DMS 273 treated with DMSO at 0.1 percent for 48 hours (cell line): ENCODE data around the gene ISCU.
"Not testable (repeated sequence)": the region's sequence is repeated elsewhere in the genome, so short reads cannot be mapped to it uniquely, and the experiment has no call there.

Experiments
- DNase-seq: peaks from one replicate; lab custom pipeline; 2025; lab: John Stamatoyannopoulos, UW

ISCU gene

GRCh38 chr12:108570743-108571608 is 8.6 kb downstream of the ISCU start:
- no peak for DNase-seq

- no peak for DNase-seq
Observed at GRCh38 chr12:108571609-108572165, 9.3 kb downstream of the ISCU start.

DNA sequence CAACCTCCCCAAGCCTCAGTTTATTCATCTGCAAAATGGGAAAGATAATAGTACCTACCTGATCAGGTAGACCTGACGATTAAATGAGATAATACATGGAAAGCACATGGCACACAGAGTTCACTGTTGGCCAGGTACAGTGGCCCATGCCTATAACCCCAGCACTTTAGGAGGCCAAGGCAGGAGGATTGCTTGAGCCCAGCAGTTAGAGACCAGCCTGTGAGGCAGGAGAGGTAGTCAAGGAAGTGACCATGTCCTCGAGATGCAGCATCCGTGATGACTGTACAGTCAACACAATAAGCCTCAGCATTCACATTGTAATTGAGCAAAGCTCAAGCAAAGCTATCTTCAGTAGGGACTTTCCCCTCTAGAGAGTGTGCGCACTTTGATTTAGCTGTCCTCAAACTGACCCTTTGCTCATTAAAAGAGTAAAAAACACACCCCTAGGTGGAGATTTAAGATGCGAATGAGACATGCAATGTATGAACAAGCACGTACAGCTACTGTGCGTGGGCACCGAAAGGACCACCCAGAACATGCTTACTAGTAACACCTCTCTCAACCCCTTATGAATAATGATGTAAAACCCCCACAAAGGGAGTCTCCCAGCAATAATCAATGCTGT is 9.9 kb downstream of the ISCU start:
- no peak for DNase-seq

DNA sequence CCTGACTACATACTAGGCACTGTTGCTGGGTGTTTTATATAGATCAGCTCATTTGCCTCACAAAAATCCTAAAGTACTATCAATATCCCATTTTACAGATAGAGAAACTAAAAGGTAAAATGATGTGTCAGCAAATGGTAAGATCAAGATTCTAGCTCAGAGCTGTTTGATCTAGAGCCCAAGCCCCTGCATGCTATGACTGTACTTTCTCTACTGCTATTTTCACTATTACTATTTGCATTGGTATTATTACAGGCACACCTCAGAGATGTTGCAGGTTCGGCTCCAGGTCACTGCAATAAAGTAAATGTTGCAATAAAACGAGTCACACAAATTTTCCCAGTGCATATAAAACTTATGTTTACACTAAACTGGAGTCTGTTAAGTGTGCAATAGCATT is 10.9 kb downstream of the ISCU start:
- DNase-seq: no peak

- not testable (repeated sequence) for DNase-seq
Observed at GRCh38 chr12:108574276-108574675, 11.9 kb downstream of the ISCU start.

DNA sequence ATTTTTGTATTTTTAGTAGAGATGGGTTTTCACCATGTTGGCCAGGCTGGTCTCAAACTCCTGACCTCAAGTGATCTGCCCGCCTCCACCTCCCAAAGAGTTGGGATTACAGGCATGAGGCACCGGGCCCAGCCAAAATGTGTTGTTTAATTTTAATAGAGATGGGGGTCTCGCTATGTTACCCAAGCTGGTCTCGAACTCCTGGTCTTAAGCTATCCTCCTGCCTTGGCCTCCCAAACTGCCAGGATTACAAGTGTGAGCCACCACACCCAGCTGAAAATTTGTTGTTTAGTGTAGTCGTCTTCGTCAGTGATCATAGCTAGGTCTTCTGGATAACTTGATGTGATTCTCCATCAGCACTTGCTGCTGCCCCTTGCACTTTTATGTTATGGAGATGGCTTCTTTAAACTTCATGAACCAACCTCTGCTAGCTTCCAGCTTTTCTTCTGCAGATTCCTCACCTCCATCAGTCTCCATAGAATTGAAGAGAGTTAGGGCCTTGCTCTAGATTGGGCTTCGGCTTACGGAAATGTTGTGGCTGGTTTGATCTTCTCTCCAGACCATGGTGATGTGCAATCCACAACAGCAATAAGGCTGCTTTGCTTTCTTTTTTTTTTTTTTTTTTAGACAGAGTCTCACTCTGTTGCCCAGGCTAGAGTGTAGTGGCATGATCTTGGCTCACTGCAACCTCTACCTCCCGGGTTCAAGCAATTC is 13.0 kb downstream of the ISCU start:
- DNase-seq: no peak

DNA sequence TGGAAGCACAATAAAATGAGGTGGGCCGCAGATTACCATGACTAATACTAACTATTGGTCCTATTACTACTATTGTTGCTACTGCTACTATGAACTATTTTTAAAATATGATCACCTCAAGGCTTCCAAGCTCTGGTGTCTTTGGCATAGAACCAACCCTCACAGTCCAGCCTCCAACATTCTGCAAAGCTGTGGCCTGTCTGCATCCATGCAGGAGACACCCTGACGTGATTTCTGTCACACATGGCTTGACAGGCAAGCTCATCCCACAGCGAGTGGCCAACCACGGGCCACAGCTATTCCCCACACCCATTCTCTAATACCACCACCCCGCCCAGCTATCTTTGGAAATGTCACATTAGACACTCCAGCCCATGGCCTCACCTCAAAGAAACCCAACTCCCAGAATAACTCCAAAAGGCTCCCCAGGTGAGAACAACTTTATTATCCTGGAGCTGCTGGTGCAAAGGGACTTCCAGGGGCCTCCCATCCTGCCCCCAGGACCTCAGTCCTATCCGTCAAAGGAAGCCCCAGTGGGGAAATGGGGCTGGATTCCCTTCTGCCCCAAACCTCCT is 14.4 kb downstream of the ISCU start:
- no peak for DNase-seq

- no peak for DNase-seq
Observed at GRCh38 chr12:108577458-108577857, 15.1 kb downstream of the ISCU start.

DNA sequence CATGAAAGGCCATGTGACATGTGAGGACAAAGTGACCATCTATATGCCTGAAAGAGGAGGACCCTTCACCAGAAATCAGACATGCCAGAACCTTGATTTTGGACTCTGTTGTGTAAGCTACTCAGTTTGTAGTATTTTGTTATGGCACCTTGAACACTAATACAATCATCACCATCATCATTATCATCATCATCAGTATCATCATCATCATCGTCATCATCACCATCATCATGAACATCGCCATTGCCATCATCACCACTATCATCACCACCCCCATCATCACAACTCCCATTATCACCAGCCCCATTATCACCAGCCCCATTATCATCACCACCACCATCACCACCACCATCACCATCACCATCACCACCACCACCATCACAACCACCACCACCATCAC is 15.9 kb downstream of the ISCU start:
- no peak for DNase-seq

DNA sequence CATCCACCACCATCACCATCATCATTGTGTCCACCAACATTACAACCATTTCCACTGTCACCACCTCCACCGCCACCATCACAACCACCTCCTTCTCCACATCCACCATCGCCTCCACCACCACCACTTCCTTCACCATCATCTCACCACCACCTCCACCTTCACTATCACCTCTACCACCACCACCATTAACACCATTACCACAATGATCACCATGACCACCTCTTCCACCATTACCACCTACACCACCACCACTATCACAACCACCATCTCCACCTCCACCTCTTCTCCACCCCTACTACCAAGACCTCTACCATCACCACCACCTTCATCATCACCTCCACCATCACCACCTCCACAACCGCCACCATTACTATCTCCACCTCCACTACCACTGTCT is 16.4 kb downstream of the ISCU start:
- no peak for DNase-seq

DNA sequence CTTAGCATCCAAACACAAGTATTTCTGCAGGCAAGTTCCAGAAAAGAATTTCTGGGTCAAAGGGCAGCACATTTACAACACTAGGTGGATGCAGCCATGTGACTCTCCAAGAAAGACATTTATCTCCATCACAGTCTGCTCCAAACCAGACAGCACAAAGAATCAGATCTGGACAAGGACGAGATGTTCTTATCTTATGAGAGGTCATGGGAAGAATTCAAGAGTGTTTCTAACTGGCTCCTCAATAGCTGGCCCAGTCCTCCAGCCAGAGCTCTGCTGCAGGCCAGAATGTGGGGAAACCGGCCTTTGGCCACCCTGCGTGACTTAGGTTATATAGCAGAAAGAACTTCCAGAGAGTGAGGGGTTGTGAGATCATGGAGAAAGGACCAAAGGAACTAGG is 18.1 kb downstream of the ISCU start:
- DNase-seq: no peak

DNA sequence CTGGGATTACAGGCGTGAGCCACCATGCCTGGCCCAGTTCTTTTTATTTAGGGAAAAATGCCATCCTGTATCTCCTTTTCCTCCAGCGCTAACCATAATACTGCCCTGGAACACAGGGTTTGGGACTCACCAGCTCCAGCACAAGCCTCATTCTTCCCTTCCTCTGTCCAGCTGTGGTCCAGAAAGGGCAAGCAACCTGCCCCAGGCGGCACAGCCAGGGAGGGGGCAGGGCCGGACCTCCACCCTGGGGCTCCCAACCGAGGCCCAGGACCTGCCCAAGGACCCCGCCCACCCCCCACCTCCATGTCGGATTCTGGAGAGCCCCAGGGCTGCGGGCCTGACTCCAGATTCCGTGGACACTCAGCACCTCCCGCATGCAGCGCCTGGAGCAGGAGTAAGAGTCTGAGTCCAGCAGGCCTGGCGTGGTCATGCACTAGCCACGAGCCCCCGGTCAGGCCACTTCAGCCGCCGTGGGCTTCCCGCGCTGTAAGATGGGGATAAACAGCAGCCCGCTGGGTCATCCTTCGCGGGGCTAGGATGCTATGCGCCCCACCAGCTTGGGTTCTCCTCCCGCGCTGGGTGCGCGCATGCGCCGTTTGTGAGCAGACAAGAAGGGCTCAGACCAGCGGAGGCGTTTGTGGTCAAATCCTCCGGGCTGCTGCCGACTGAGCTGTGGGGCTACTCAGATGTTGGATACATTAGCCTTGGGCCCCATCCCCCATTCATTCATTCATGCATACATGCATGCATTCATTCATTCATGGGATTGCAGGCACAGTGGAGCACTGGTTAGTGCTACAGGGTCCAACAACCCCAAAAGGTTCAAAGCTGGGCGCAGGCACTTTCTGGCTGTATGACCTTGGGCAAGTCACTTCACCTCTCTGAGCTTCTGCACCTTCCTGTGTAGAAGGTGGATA is 19.2 kb downstream of the ISCU start:
- no peak for DNase-seq

- DNase-seq: no peak
Observed at GRCh38 chr12:108582509-108582908, 20.1 kb downstream of the ISCU start.

- DNase-seq: no peak
Observed at GRCh38 chr12:108582978-108583770, 20.8 kb downstream of the ISCU start.

DNA sequence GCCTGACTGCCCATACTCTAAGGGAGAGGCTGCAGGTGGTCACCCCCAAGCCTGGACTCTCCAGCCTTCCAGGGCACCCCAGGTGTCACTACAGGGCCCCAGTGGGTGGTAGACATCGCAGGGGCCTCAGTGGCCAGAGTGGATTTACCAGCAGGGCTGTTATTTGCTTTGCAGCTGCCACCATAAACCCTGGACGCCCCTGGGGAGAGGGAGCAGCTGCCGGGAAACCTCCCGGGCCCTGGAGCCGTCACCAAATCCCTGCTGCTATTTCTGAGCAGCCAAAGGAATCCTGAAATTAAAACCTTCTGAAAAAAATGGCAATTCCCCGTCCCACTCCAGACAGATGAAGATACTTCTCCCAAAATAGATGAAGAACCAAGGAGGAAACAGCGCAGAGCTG is 21.6 kb downstream of the ISCU start:
- no peak for DNase-seq

- no peak for DNase-seq
Observed at GRCh38 chr12:108584456-108585065, 22.2 kb downstream of the ISCU start.

DNA sequence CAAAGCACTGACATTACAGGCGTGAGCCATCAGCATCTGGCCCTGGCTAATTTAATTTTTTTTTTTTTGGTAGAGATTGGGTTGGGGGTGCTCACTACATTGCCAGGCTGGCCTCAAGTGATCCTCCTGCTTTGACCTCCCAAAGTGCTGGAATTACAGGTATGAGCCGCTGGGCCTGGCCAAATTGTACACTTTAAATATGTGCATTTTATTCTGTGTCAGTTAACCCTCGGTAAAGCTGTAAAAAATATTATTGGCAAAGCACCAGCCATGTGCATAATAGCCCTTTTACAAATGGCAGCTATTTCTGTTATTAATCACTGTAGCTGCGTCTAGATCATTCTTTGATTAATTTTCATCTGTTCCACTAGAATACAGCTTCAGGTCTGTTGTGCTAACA is 23.5 kb downstream of the ISCU start:
- DNase-seq: no peak

DNA sequence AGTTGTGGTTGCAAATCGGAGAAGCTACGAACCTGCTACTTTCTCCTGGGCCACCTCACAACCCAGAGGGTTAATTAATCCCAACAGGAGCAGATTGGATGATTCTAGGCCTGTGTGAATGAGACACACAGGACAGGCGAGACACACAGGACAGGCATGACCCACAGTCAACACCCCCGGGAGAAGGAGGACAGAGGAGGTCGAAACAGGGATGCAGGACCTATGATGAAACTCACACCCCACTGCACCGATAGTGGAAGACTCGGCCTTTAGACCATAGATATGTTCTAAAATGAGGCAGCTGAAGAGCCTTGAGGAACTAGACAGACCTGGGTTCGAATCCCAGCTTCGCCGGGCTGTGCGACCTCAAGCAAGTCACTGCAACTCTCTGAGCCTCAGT is 23.9 kb downstream of the ISCU start:
- no peak for DNase-seq

GRCh38 chr12:108587826-108588225 is 25.4 kb downstream of the ISCU start:
- no peak for DNase-seq
